HepG2 (cell line): Measurements from ENCODE around the gene THOC2. TPM values are rescaled to one million over a fixed set of nuclear protein-coding genes. Genes with fewer than 3 reads are reported as not detected.

Source experiments
- ATAC-seq: fragments of 200-7000 bp; cut with Tn5 transposase; 3 replicates; pipeline ENCODE4 v1.9.1; 2020; ENCODE audit warnings: mild to moderate bottlenecking, moderate library complexity
- BruUV-seq: library from RNA; stranded (reverse); fragments of 400-500 nt; replicated peaks from 2 replicates; lab custom pipeline; 2021; lab: Mats Ljungman, UMichigan
- CTCF ChIA-PET: fragments of 300-600 bp; formaldehyde crosslinking; extraction: SDS; loops from one replicate; lab custom pipeline; 2021; ENCODE audit warnings: low total read pairs, inconsistent platforms, low intra/inter-chr PET ratio; lab: Yijun Ruan, JAX
- POLR2A ChIA-PET: fragments of 350-600 bp; sonication (Branson Sonifier 250); formaldehyde crosslinking; loops from one replicate; lab custom pipeline; 2020; ENCODE audit warnings: antibody characterized with exemption, inconsistent platforms; lab: Yijun Ruan, JAX
- DNase-seq: peaks from one replicate; pipeline ENCODE4 v3.0.0-alpha.2; 2015; ENCODE audit warnings: low spot score
- FAIRE-seq: peaks from 3 replicates; lab custom pipeline; 2011; peaks lifted over from hg19 to GRCh38; lab: Jason Lieb, UNC
- H2AFZ ChIP-seq: one replicate; pipeline ENCODE4 v1.6.1; 2011; ENCODE audit warnings: low read length, inconsistent platforms
- H3K27ac ChIP-seq: fragments of 300-600 bp; 3 replicates; pipeline ENCODE4 v1.8.0; 2011; ENCODE audit warnings: mixed run types, mild to moderate bottlenecking, mixed read lengths, low read length, inconsistent platforms; ENCODE audit not compliant: insufficient read depth; ENCODE audit errors: extremely low read length
- H3K27me3 ChIP-seq, 2 experiments: fragments of 200-600 bp in 1 of 2; 2 replicates in 1 of 2; 3 replicates in 1 of 2; pipeline versions ENCODE4 v1.6.0 to v1.8.0; 2011; ENCODE audit warnings: low read length in 2 of 2, mild to moderate bottlenecking in 2 of 2, moderate library complexity in 2 of 2, inconsistent platforms in 1 of 2; ENCODE audit not compliant: insufficient read depth in 2 of 2, control insufficient read depth in 1 of 2
- H3K36me3 ChIP-seq, 2 experiments: fragments of 200-600 bp in 1 of 2; replicated peaks in 1 of 2; 2 replicates in 1 of 2; 3 replicates in 1 of 2; pipeline versions ENCODE4 v1.5.1 to v1.8.0; 2011; ENCODE audit warnings: low read length in 2 of 2, inconsistent platforms in 1 of 2; ENCODE audit not compliant: insufficient read depth in 2 of 2, control insufficient read depth in 1 of 2
- H3K4me1 ChIP-seq: 2 replicates; pipeline ENCODE4 v1.5.1; 2012; ENCODE audit warnings: low read length, inconsistent platforms; ENCODE audit not compliant: insufficient read depth
- H3K4me2 ChIP-seq: 2 replicates; pipeline ENCODE4 v1.6.0; 2011; ENCODE audit warnings: low read depth, low read length, inconsistent platforms
- H3K4me3 ChIP-seq, 3 experiments: fragments of 200-600 bp in 1 of 3; sonication (generic), shearing (Covaris generic) in 1 of 3; replicated peaks in 1 of 3; 2 replicates each; pipeline ENCODE4 v1.5.1; 2011 to 2016; ENCODE audit warnings: low read length in 3 of 3, inconsistent platforms in 2 of 3, low read depth in 2 of 3, mild to moderate bottlenecking in 2 of 3, control low read depth in 1 of 3, mixed read lengths in 1 of 3; ENCODE audit not compliant: insufficient read depth in 1 of 3
- H3K79me2 ChIP-seq: one replicate; pipeline ENCODE4 v1.6.1; 2011; ENCODE audit warnings: low read length, inconsistent platforms; ENCODE audit not compliant: insufficient read depth
- H3K9ac ChIP-seq: 2 replicates; pipeline ENCODE4 v1.6.0; 2011; ENCODE audit warnings: mild to moderate bottlenecking, low read depth, low read length, inconsistent platforms; ENCODE audit not compliant: insufficient read depth
- H3K9me3 ChIP-seq: 2 replicates; pipeline ENCODE4 v1.5.1; 2012; ENCODE audit warnings: mild to moderate bottlenecking, low read length
- H4K20me1 ChIP-seq: 2 replicates; pipeline ENCODE4 v1.6.0; 2011; ENCODE audit warnings: inconsistent platforms, mild to moderate bottlenecking, low read length, moderate library complexity; ENCODE audit not compliant: insufficient read depth
- BCL6 ChIP-seq: IDR thresholded peaks from 2 replicates; pipeline ENCODE4 v1.6.1; 2016; ENCODE audit warnings: missing genetic modification reagents, missing compliant biosample characterization
- FOSL2 ChIP-seq: sonication (generic); formaldehyde crosslinking; IDR thresholded peaks from 2 replicates; pipeline ENCODE4 v1.4.0; 2020; ENCODE audit warnings: missing genetic modification reagents
- FOXA3 ChIP-seq: IDR thresholded peaks from 2 replicates; pipeline ENCODE4 v1.6.1; 2016; ENCODE audit warnings: missing genetic modification reagents, missing compliant biosample characterization
- GATAD2A ChIP-seq: IDR thresholded peaks from 2 replicates; pipeline ENCODE4 v1.6.1; 2016
- HNF4G ChIP-seq, 2 experiments: sonication (generic) in 1 of 2; formaldehyde crosslinking in 1 of 2; IDR thresholded peaks; 2 replicates each; pipeline versions ENCODE4 v1.4.0 to v1.6.1; 2011 to 2020; ENCODE audit warnings: borderline replicate concordance in 2 of 2, low read depth in 2 of 2, mild to moderate bottlenecking in 2 of 2, low read length in 1 of 2, missing genetic modification reagents in 1 of 2, moderate library complexity in 1 of 2
- NONO ChIP-seq, 2 experiments: fragments of 450-650 bp in 1 of 2; sonication (generic) in 1 of 2; formaldehyde crosslinking in 1 of 2; IDR thresholded peaks in 1 of 2; conservative IDR thresholded peaks in 1 of 2; 2 replicates each; pipeline versions ENCODE4 v1.6.1 to v1.8.0; 2017 to 2022; ENCODE audit warnings: mild to moderate bottlenecking in 1 of 2, missing genetic modification reagents in 1 of 2, moderate library complexity in 1 of 2
- NPAS2 ChIP-seq: sonication (generic); formaldehyde crosslinking; IDR thresholded peaks from 2 replicates; pipeline ENCODE4 v1.8.0; 2022; ENCODE audit warnings: mild to moderate bottlenecking, missing genetic modification reagents, borderline replicate concordance
- SAFB2 ChIP-seq: sonication (generic); formaldehyde crosslinking; IDR thresholded peaks from 2 replicates; pipeline ENCODE4 v1.5.1; 2020; ENCODE audit warnings: missing genetic modification reagents, low read depth, mild to moderate bottlenecking, borderline replicate concordance
- SKIL ChIP-seq: sonication (generic); formaldehyde crosslinking; IDR thresholded peaks from 2 replicates; pipeline ENCODE4 v1.8.0; 2022; ENCODE audit warnings: missing genetic modification reagents, mild to moderate bottlenecking, moderate library complexity, borderline replicate concordance
- THAP11 ChIP-seq: IDR thresholded peaks from 2 replicates; pipeline ENCODE4 v1.6.1; 2016; ENCODE audit warnings: missing biosample characterization, missing genetic modification reagents
- ZFP91 ChIP-seq: sonication (generic); formaldehyde crosslinking; IDR thresholded peaks from 2 replicates; pipeline ENCODE4 v1.9.0; 2022; ENCODE audit warnings: missing genetic modification reagents, mild to moderate bottlenecking, borderline replicate concordance
- ZGPAT ChIP-seq: IDR thresholded peaks from 2 replicates; pipeline ENCODE4 v1.6.1; 2016; ENCODE audit warnings: mild to moderate bottlenecking
- WGBS: methylation state at CpG from one replicate; pipeline ENCODE4 v1.1.6; 2017; ENCODE audit warnings: low lambda C conversion rate; 5-methylcytosine and 5-hydroxymethylcytosine counted together
- in situ Hi-C: cut with HindIII; loops from 2 replicates; pipeline ENCODE4 v1.10.0; 2017; ENCODE audit warnings: low pct_unique_long_range_greater_than_20kb; ENCODE audit not compliant: extremely low pct_ligation_motif_present
- intact Hi-C: fragments of 100-400 bp; cut with micrococcal nuclease; formaldehyde crosslinking; loops from one replicate; pipeline ENCODE4 v1.10.0; 2022; ENCODE audit not compliant: unreplicated experiment
- polyA plus RNA-seq, 8 experiments: library from polyadenylated mRNA; depleted of rRNA in 3 of 8; stranded (reverse) in 7 of 8; unstranded in 1 of 8; fragments of >200 nt; fragmentation: Illumina TruSeq in 4 of 8; extraction: Trizol in 4 of 8; gene quantifications; 2 replicates each; pipeline versions ENCODE4 v1.2.1 to v1.2.3, GENCODE V29; 2011 to 2016; ENCODE audit warnings: low read depth in 4 of 8, missing spikeins in 1 of 8, mixed read lengths in 1 of 8; ENCODE audit not compliant: insufficient read depth in 1 of 8
- total RNA-seq, 5 experiments: library from RNA; depleted of rRNA; stranded (reverse); fragments of >200 nt; fragmentation: Illumina TruSeq; extraction: Trizol; gene quantifications; 2 replicates each; pipeline ENCODE4 v1.2.3, GENCODE V29; 2016; ENCODE audit warnings: low read depth in 1 of 5
- TF ChIP-seq, protein P1 (sequence below), 2 experiments: fragments of 450-650 bp in 1 of 2; sonication (generic) in 1 of 2; formaldehyde crosslinking; IDR thresholded peaks; 2 replicates each; pipeline versions ENCODE4 v1.5.0 to v1.8.0; 2020 to 2022; ENCODE audit warnings: mild to moderate bottlenecking in 1 of 2, missing genetic modification reagents in 1 of 2
- TF ChIP-seq, protein P2 (sequence below): sonication (generic); formaldehyde crosslinking; IDR thresholded peaks from 2 replicates; pipeline ENCODE4 v1.4.0; 2020; ENCODE audit warnings: low read depth, mild to moderate bottlenecking, missing genetic modification reagents

The THOC2 gene
- total and polyA plus RNA-seq, 2 of the 13 experiments (the other 11 are each of a cell fraction or from before 2014, with no cell fraction given): 87.1 to 101 TPM

- FAIRE-seq (peak; percentile 58), ATAC-seq (peak; percentile 65), DNase-seq (peak; percentile 83)
- H4K20me1 ChIP-seq: no peaks in the 10 kb centered on the region
- no peaks in the 10 kb centered on the region for H3K27me3 ChIP-seq
- peak overlapping the region; percentile 71 for H3K4me2 ChIP-seq
- H3K79me2 ChIP-seq: peaks cover 1% of the 10 kb centered on the region
- no peaks in the 10 kb centered on the region for H3K9me3 ChIP-seq
- intact Hi-C loops: loop anchor here (2.0 kb wide), 2 partner anchors 43 to 53 kb away; no protein-coding TSS in a partner anchor
- H3K4me3 ChIP-seq: peak overlapping the region in 2 of 3 experiments; percentile 9 to 58; a peak in 1 of 6 replicates
- ChIA-PET POLR2A (interaction anchor here (1.4 to 1.8 kb wide), 3 partner anchors 20 to 45 kb away, joined by 5 to 7 read pairs (median 6); no protein-coding TSS in a partner anchor), CTCF (no interaction called here)
- in situ Hi-C loops: no loop called here
- peak overlapping the region; percentile 72 for H3K9ac ChIP-seq
- H3K4me1 ChIP-seq: peaks cover 39% of the 10 kb centered on the region
- H3K36me3 ChIP-seq: no peaks in the 10 kb centered on the region
- 0% methylated on average over 1 of the region's 1 CpG for WGBS
- H2AFZ ChIP-seq: no peak overlapping the region
- peak overlapping the region; percentile 93 for H3K27ac ChIP-seq
- TSS peak; percentile 51 for BruUV-seq
- TF ChIP-seq BCL6 (CRISPR knock-in tag) (peak; percentile 43; the same call in 1 of the 2 replicates), SKIL (CRISPR knock-in tag) (no peak; the same call in 1 of the 2 replicates), THAP11 (CRISPR knock-in tag) (0 out of 2 replicates have a peak, but pooled peaks have one; percentile 11), FOSL2 (peak; percentile 61), SAFB2 (no peak), GATAD2A (CRISPR knock-in tag) (peak; percentile 51; the same call in 1 of the 2 replicates), NONO (IDR thresholded peaks at IDR 0.05) (no peak), NONO (CRISPR knock-in tag; conservative IDR thresholded peaks at IDR 0.05) (0 out of 2 replicates have a peak, but pooled peaks have one; percentile 8), NPAS2 (CRISPR knock-in tag) (no peak), FOXA3 (CRISPR knock-in tag) (peak; percentile 47; the same call in 1 of the 2 replicates), HNF4G (IDR thresholded peaks at IDR 0.05; ENCODE audit: borderline replicate concordance, low read depth, low read length) (peak; percentile 90), HNF4G (CRISPR knock-in tag; IDR thresholded peaks at IDR 0.05; ENCODE audit: borderline replicate concordance, low read depth) (no peak), ZFP91 (CRISPR knock-in tag) (no peak), ZGPAT (CRISPR knock-in tag) (0 out of 2 replicates have a peak, but pooled peaks have one; percentile 16)
- TF ChIP-seq, protein P1, sequence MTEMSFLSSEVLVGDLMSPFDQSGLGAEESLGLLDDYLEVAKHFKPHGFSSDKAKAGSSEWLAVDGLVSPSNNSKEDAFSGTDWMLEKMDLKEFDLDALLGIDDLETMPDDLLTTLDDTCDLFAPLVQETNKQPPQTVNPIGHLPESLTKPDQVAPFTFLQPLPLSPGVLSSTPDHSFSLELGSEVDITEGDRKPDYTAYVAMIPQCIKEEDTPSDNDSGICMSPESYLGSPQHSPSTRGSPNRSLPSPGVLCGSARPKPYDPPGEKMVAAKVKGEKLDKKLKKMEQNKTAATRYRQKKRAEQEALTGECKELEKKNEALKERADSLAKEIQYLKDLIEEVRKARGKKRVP (CRISPR knock-in tag; IDR thresholded peaks at IDR 0.05): 0 out of 4 replicates have a peak, but pooled peaks of 1 of the 2 experiments have one; percentile 14
- TF ChIP-seq, protein P2, sequence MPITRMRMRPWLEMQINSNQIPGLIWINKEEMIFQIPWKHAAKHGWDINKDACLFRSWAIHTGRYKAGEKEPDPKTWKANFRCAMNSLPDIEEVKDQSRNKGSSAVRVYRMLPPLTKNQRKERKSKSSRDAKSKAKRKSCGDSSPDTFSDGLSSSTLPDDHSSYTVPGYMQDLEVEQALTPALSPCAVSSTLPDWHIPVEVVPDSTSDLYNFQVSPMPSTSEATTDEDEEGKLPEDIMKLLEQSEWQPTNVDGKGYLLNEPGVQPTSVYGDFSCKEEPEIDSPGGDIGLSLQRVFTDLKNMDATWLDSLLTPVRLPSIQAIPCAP: no peak
Observed at GRCh38 chrX:123779908-123780396, 47.1 kb upstream of the THOC2 start.
